Naive thymus-derived CD4-positive, alpha-beta T cell (primary cell): ENCODE measurements around the gene DCP1A. TPM values are rescaled to one million over a fixed set of nuclear protein-coding genes. Genes with fewer than 3 reads are reported as not detected.
A peak's percentile ranks its signal among the peaks of the same experiment; 100 is the strongest.
"Not testable (repeated sequence)": the region's sequence is repeated elsewhere in the genome, so short reads cannot be mapped to it uniquely, and the experiment has no call there.

Experiments used
- ATAC-seq: fragments of 150-1000 bp; cut with Tn5 transposase; 2 replicates; pipeline ENCODE4 v1.10.0; 2021; ENCODE audit warnings: mild to moderate bottlenecking, moderate library complexity
- CTCF ChIA-PET: fragments of 350-600 bp; sonication (Branson Sonifier 250); formaldehyde crosslinking; loops from one replicate; lab custom pipeline; 2021; ENCODE audit warnings: antibody characterized with exemption; lab: Charles Lee
- POLR2A ChIA-PET: fragments of 350-600 bp; sonication (Branson Sonifier 250); formaldehyde crosslinking; loops from one replicate; lab custom pipeline; 2021; ENCODE audit warnings: antibody characterized with exemption, inconsistent platforms; lab: Charles Lee
- DNase-seq, 9 donors: peaks; one replicate each; pipeline versions ENCODE4 v3.0.0 to v3.0.0-alpha.2; 2020 to 2022; ENCODE audit warnings: mixed read lengths in 1 of 9
- H3K27ac ChIP-seq: one replicate; pipeline ENCODE4 v1.7.0; 2013; ENCODE audit warnings: mild to moderate bottlenecking, low read depth, low read length, moderate library complexity
- H3K27me3 ChIP-seq, 2 donors: one replicate each; pipeline ENCODE4 v1.7.0; 2013; ENCODE audit warnings: low read length in 2 of 2, mild to moderate bottlenecking in 2 of 2, moderate library complexity in 2 of 2; ENCODE audit not compliant: control insufficient read depth in 2 of 2, insufficient read depth in 2 of 2
- H3K36me3 ChIP-seq, 3 experiments: 1 replicate in 2 of 3; 2 replicates in 1 of 3; pipeline ENCODE4 v1.7.0; 2013; ENCODE audit warnings: low read length in 3 of 3, mild to moderate bottlenecking in 3 of 3, moderate library complexity in 1 of 3; ENCODE audit not compliant: insufficient read depth in 3 of 3, control insufficient read depth in 2 of 3
- H3K4me1 ChIP-seq, 2 donors: one replicate each; pipeline ENCODE4 v1.7.0; 2013; ENCODE audit warnings: low read length in 2 of 2, mild to moderate bottlenecking in 2 of 2, moderate library complexity in 1 of 2; ENCODE audit not compliant: control insufficient read depth in 2 of 2, insufficient read depth in 2 of 2
- H3K4me3 ChIP-seq: 2 replicates; pipeline ENCODE4 v1.7.0; 2013; ENCODE audit warnings: mild to moderate bottlenecking, low read length
- H3K9me3 ChIP-seq, 3 experiments: 1 replicate in 2 of 3; 2 replicates in 1 of 3; pipeline ENCODE4 v1.7.0; 2013; ENCODE audit warnings: low read length in 3 of 3; ENCODE audit not compliant: control insufficient read depth in 2 of 3
- H3K27ac Mint-ChIP-seq, 9 donors: one replicate each; pipeline ENCODE4 v1.8.0; 2020 to 2022; ENCODE audit warnings: mixed read lengths in 9 of 9, mild to moderate bottlenecking in 8 of 9, moderate library complexity in 5 of 9, inconsistent platforms in 2 of 9
- H3K27me3 Mint-ChIP-seq, 5 donors: one replicate each; pipeline ENCODE4 v1.8.0; 2021 to 2022; ENCODE audit warnings: mixed read lengths in 5 of 5, mild to moderate bottlenecking in 1 of 5
- H3K36me3 Mint-ChIP-seq, 5 donors: one replicate each; pipeline ENCODE4 v1.8.0; 2020 to 2022; ENCODE audit warnings: mixed read lengths in 5 of 5, mild to moderate bottlenecking in 3 of 5, inconsistent platforms in 1 of 5
- H3K4me1 Mint-ChIP-seq, 7 donors: one replicate each; pipeline ENCODE4 v1.8.0; 2020 to 2022; ENCODE audit warnings: mixed read lengths in 7 of 7, mild to moderate bottlenecking in 3 of 7, inconsistent platforms in 1 of 7
- H3K4me3 Mint-ChIP-seq, 10 donors: one replicate each; pipeline ENCODE4 v1.8.0; 2020 to 2022; ENCODE audit warnings: mild to moderate bottlenecking in 10 of 10, mixed read lengths in 10 of 10, moderate library complexity in 6 of 10, inconsistent platforms in 2 of 10
- H3K9me3 Mint-ChIP-seq, 11 donors: one replicate each; pipeline ENCODE4 v1.8.0; 2020 to 2022; ENCODE audit warnings: mixed read lengths in 11 of 11, mild to moderate bottlenecking in 4 of 11, inconsistent platforms in 1 of 11, moderate library complexity in 1 of 11
- intact Hi-C, 2 donors: fragments of 100-400 bp; cut with micrococcal nuclease; formaldehyde crosslinking; loops; one replicate each; pipeline ENCODE4 v1.15.1; 2023
- polyA plus RNA-seq, 2 donors: library from polyadenylated mRNA; unstranded; fragments of 300-500 nt; fragmentation: Illumina TruSeq; gene quantifications; one replicate each; pipeline ENCODE4 v1.2.3, GENCODE V29; 2021
- total RNA-seq, 6 experiments: library from RNA in 5 of 6; stranded (reverse) in 5 of 6; gene quantifications; 1 replicate in 5 of 6; 2 replicates in 1 of 6; pipeline ENCODE4 v1.2.3 and lab custom pipeline; 2021 to 2026

Gene DCP1A
- total and polyA plus RNA-seq, 7 experiments from 2014 or later, result 34.0 to 68.0 (median 46.1) TPM

DNA sequence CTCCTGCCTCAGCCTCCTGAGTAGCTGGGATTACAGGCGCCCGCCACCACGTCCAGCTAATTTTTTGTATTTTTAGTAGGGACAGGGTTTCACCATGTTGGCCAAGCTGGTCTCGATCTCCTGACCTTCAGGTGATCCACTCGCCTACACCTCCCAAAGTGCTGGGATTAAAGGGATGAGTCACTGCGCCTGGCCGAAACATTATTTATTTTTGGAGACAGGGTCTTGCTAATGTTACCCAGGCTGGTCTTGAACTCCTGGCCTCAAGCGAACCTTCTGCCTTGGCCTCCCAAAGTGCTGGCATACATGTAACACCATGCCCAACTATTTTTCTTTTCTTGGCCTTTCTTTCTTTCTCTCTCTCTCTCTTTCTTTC, 94.4 kb downstream of the DCP1A start:
- H3K27ac ChIP-seq, H3K36me3 ChIP-seq, H3K9me3 Mint-ChIP-seq, H3K27me3 Mint-ChIP-seq, DNase-seq, H3K9me3 ChIP-seq, intact Hi-C loops, CTCF ChIA-PET, POLR2A ChIA-PET, ATAC-seq, H3K27me3 ChIP-seq, H3K36me3 Mint-ChIP-seq, H3K4me3 ChIP-seq: not testable (repeated sequence)
- Mint-ChIP-seq H3K4me3 (peak overlapping the region in 9 of 10 donors; percentile 27 to 96 (median 69)), H3K27ac (peak overlapping the region in 6 of 9 donors; percentile 7 to 73 (median 50)), H3K4me1 (peaks cover 34 to 67% (median 61%) of the 10 kb centered on the region in 7 donors)
- peaks cover 14 to 26% of the 10 kb centered on the region in 2 donors for H3K4me1 ChIP-seq

DNA sequence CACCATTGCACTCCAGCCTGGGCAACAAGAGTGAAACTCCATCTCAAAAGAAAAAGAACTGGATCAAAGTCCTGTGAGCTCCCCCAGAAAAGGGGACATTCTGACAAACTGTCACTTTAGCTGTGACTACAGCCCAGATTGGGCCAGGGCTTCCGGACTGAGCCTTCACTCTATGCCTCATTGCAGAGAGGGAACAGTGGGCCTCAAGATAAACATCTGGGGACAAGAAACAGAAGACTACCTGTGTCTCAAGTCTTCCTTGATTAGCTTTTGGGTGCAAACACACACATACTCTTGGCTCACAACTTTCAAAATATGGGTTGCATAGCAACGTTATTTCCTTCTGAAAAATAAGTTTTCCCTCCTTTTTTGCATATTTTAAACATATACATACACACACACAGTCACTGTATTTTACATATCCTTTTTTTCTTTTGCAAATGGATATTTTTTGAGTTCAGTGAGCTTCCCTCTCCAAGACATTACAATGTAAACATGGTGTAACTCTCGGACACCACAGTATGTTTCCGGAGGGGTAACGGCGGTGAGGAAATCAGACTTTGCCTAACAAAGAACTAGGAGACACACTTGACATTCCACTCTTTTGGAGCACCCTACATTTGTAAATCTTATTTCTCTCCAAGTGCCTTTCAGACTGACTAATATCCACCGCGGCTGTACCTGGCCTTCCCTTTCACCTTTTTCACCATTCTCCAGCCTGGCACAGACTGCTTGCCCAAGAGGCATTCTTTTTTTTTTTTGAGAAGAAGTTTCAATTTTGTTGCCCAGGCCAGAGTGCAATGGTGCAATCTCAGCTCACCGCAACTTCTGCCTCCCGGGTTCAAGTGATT, 95.0 kb downstream of the DCP1A start:
- intact Hi-C loops, result no loop called here
- Histone ChIP-seq H3K36me3 (peaks cover 0 to 6% (median 0%) of the 10 kb centered on the region in 3 experiments), H3K27ac (peak overlapping the region; percentile 20), H3K9me3 (no peaks in the 10 kb centered on the region), H3K4me1 (peaks cover 14 to 26% of the 10 kb centered on the region in 2 donors), H3K27me3 (no peaks in the 10 kb centered on the region), H3K4me3 (no peak overlapping the region)
- H3K9me3 Mint-ChIP-seq, result peaks cover 0 to 1% (median 0%) of the 10 kb centered on the region in 11 donors
- peak overlapping the region in 8 of 9 donors; percentile 5 to 80 (median 56) for H3K27ac Mint-ChIP-seq
- ChIA-PET POLR2A (no interaction called here), CTCF (interaction anchor here (0.6 kb wide), 1 partner anchor 55 kb away, joined by 3 read pairs; no protein-coding TSS in a partner anchor)
- no peaks in the 10 kb centered on the region for H3K27me3 Mint-ChIP-seq
- DNase-seq, result no peak
- ATAC-seq, result no peak
- peak overlapping the region; percentile 21 to 96 (median 68) for H3K4me3 Mint-ChIP-seq
- H3K36me3 Mint-ChIP-seq, result peaks cover 0 to 8% (median 3%) of the 10 kb centered on the region in 5 donors
- H3K4me1 Mint-ChIP-seq, result peaks cover 38 to 72% (median 65%) of the 10 kb centered on the region in 7 donors

DNA sequence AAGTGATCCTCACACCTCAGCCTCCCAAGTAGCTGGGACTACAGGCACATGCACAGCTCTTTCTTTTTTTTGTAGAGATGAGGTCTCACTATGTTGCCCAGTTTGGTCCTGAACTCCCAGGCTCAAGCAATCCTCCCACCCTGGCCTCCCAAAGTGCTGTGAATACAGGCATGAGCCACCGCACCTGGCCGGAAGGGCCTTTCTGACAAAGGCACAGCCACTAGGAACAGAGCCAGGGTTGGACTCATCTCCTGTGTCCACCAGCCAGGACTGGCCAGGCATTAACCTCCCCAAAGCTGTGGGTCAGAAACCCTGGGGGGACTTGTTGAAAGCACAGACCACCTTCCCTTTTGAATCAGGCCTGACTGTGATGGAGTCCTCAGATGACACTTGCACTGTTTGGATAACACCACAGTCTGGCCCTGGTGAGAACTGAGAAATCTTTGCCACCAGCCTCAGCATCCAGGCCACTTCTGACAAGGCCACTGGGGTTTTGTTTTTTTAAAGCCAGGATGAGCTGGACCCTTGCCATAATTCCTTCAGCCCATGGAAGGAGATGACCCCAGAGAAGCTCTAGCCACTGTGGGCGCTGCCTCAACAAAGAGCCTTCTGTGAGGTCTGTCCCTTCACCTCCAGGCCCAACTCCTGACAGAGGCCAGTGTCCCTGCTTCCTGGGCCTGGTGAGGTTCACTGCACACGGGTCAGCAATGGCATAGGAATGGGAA, 96.3 kb downstream of the DCP1A start:
- Mint-ChIP-seq H3K27me3 (no peaks in the 10 kb centered on the region), H3K27ac (peak overlapping the region in 5 of 9 donors; percentile 34 to 80 (median 41)), H3K4me1 (peaks cover 38 to 78% (median 70%) of the 10 kb centered on the region in 7 donors), H3K36me3 (peaks cover 0 to 10% (median 8%) of the 10 kb centered on the region in 5 donors), H3K4me3 (peak overlapping the region in 5 of 10 donors; percentile 17 to 84 (median 47)), H3K9me3 (no peaks in the 10 kb centered on the region)
- ChIA-PET CTCF (no interaction called here), POLR2A (interaction anchor here (0.6 kb wide), 1 partner anchor 109 kb away, joined by 3 read pairs; no protein-coding TSS in a partner anchor)
- ATAC-seq (no peak), DNase-seq (no peak)
- no peaks in the 10 kb centered on the region for H3K9me3 ChIP-seq
- H3K27me3 ChIP-seq, result no peaks in the 10 kb centered on the region
- intact Hi-C loops, result no loop called here
- H3K4me1 ChIP-seq, result peaks cover 12 to 26% of the 10 kb centered on the region in 2 donors
- no peak overlapping the region for H3K4me3 ChIP-seq
- H3K36me3 ChIP-seq, result peaks cover 0 to 10% (median 0%) of the 10 kb centered on the region in 3 experiments
- H3K27ac ChIP-seq, result no peak overlapping the region

DNA sequence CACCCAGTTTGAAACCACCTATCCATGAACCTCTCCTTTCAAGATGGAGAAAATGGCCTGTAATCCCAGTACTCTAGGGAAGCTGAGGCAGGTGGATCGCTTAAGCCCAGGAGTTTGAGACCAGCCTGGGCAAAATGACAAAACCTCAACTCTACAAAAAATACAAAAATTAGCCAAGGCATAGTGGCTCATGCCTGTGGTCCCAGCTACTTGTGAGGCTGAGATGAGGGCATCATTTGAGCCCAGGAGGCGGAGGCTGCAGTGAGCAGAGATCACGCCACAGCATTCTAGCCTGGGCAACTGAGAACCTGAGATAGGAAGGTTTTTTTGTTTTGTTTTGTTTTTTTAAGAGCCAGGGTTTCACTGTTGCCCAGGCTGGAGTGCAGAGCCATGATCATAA, 96.9 kb downstream of the DCP1A start:
- Histone ChIP-seq H3K27me3 (no peaks in the 10 kb centered on the region), H3K27ac (no peak overlapping the region), H3K4me1 (peaks cover 12 to 26% of the 10 kb centered on the region in 2 donors), H3K9me3 (no peaks in the 10 kb centered on the region), H3K36me3 (peaks cover 0 to 10% (median 0%) of the 10 kb centered on the region in 3 experiments), H3K4me3 (no peak overlapping the region)
- ATAC-seq (no peak), DNase-seq (no peak)
- peaks cover 0 to 10% (median 8%) of the 10 kb centered on the region in 5 donors for H3K36me3 Mint-ChIP-seq
- peaks cover 38 to 78% (median 70%) of the 10 kb centered on the region in 7 donors for H3K4me1 Mint-ChIP-seq
- peak overlapping the region in 2 of 10 donors; percentile 37 to 47 for H3K4me3 Mint-ChIP-seq
- peak overlapping the region in 2 of 9 donors; percentile 34 to 80 for H3K27ac Mint-ChIP-seq
- ChIA-PET CTCF (no interaction called here), POLR2A (interaction anchor here (0.6 kb wide), 2 partner anchors 33 to 1750 kb away, joined by 3 read pairs; no protein-coding TSS in a partner anchor)
- H3K27me3 Mint-ChIP-seq, result no peaks in the 10 kb centered on the region
- intact Hi-C loops, result no loop called here
- no peaks in the 10 kb centered on the region for H3K9me3 Mint-ChIP-seq

DNA sequence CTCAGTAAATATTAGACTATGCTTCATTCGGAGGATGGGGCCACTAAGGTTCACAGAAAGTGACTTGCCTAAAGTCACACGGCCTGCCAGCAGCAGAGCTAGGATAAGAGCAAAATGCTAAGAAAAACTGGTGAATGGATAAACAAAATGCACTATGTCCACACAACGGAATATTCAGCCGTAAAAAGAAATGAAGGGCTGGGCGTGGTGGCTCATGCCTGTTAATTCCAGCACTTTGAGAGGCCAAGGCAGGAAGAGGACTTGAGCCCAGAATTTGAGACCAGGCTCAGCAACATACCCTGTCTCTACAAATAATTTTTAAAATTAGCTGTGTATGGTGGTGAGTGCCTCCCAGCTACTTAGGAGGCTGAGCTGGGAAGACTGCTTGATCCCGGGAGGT, 99.2 kb downstream of the DCP1A start:
- intact Hi-C loops, result no loop called here
- DNase-seq (no peak), ATAC-seq (no peak)
- Histone ChIP-seq H3K9me3 (no peaks in the 10 kb centered on the region), H3K36me3 (peaks cover 0 to 13% (median 0%) of the 10 kb centered on the region in 3 experiments), H3K4me1 (peaks cover 0 to 19% of the 10 kb centered on the region in 2 donors), H3K27me3 (no peaks in the 10 kb centered on the region), H3K27ac (no peak overlapping the region), H3K4me3 (no peak overlapping the region)
- H3K4me3 Mint-ChIP-seq, result peak overlapping the region in 4 of 10 donors; percentile 18 to 51 (median 43)
- no peaks in the 10 kb centered on the region for H3K9me3 Mint-ChIP-seq
- H3K27me3 Mint-ChIP-seq, result no peaks in the 10 kb centered on the region
- H3K36me3 Mint-ChIP-seq, result peaks cover 0 to 8% (median 5%) of the 10 kb centered on the region in 5 donors
- CTCF ChIA-PET, result no interaction called here
- peaks cover 36 to 69% (median 63%) of the 10 kb centered on the region in 7 donors for H3K4me1 Mint-ChIP-seq
- H3K27ac Mint-ChIP-seq, result peak overlapping the region in 3 of 9 donors; percentile 28 to 81 (median 29)
- POLR2A ChIA-PET, result interaction anchor here (1.0 kb wide), 1 partner anchor 31 kb away, joined by 3 read pairs; no protein-coding TSS in a partner anchor

DNA sequence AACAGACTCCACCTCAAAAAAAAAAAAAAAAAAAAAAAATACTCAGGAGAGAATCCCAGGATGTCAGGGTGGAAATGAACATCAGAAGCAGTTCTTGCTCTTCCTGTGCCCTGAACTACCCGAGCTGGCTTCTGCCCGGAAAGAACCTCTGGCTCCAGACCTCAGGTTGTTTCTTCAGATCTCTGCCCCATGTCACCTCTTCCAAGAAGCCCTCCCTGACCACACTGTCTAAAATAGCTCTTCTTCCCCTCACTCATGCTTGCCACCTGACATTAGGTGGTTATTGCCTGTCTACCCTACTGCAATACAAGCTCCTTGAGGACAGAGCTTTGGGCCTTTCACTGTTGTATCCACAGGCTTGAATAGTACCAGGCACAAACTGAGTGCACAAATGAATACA, 99.7 kb downstream of the DCP1A start:
- ChIA-PET CTCF (no interaction called here), POLR2A (interaction anchor here (1.0 kb wide), 1 partner anchor 30 kb away, joined by 3 read pairs; no protein-coding TSS in a partner anchor)
- intact Hi-C loops, result no loop called here
- H3K36me3 ChIP-seq, result peaks cover 0 to 13% (median 0%) of the 10 kb centered on the region in 3 experiments
- H3K27ac Mint-ChIP-seq, result peak overlapping the region in 3 of 9 donors; percentile 3 to 81 (median 38)
- H3K36me3 Mint-ChIP-seq, result peaks cover 0 to 8% (median 4%) of the 10 kb centered on the region in 5 donors
- H3K4me1 Mint-ChIP-seq, result peaks cover 31 to 64% (median 58%) of the 10 kb centered on the region in 7 donors
- H3K4me1 ChIP-seq, result peaks cover 0 to 19% of the 10 kb centered on the region in 2 donors
- ATAC-seq, result no peak
- no peaks in the 10 kb centered on the region for H3K27me3 ChIP-seq
- H3K27me3 Mint-ChIP-seq, result no peaks in the 10 kb centered on the region
- H3K4me3 Mint-ChIP-seq, result no peak overlapping the region
- H3K9me3 Mint-ChIP-seq, result no peaks in the 10 kb centered on the region
- DNase-seq, result no peak
- H3K27ac ChIP-seq, result no peak overlapping the region
- no peak overlapping the region for H3K4me3 ChIP-seq
- H3K9me3 ChIP-seq, result no peaks in the 10 kb centered on the region
